Measurements from ENCODE around the gene MRPL48. TPM values are rescaled to one million over a fixed set of nuclear protein-coding genes. Genes with fewer than 3 reads are reported as not detected.
"Not testable (repeated sequence)": the region's sequence is repeated elsewhere in the genome, so short reads cannot be mapped to it uniquely, and the experiment has no call there.

MRPL48 gene
- total RNA-seq, 1 donor: 22.5 TPM

- no peak overlapping the region for H3K4me3 ChIP-seq (ENCODE audit: low read depth, low read length)
- TF ChIP-seq CTCF (IDR thresholded peaks at IDR 0.05; ENCODE audit: insufficient read depth, low read depth, low read length): no peak
- no peak for DNase-seq (ENCODE audit: low read depth)
Measured at GRCh38 chr11:73878771-73879170, 91.1 kb downstream of the MRPL48 start.

GRCh38 chr11:73880449-73880848, 92.8 kb downstream of the MRPL48 start:
- H3K4me3 ChIP-seq (ENCODE audit: low read depth, low read length); DNase-seq (ENCODE audit: low read depth): not testable (repeated sequence)

GRCh38 chr11:73883856-73884255, 96.2 kb downstream of the MRPL48 start:
- no peak overlapping the region for H3K4me3 ChIP-seq (ENCODE audit: low read depth, low read length)
- TF ChIP-seq CTCF (IDR thresholded peaks at IDR 0.05; ENCODE audit: insufficient read depth, low read depth, low read length): no peak
- DNase-seq (ENCODE audit: low read depth): no peak

GRCh38 chr11:73888244-73888643, 100.6 kb downstream of the MRPL48 start:
- TF ChIP-seq CTCF (IDR thresholded peaks at IDR 0.05; ENCODE audit: insufficient read depth, low read depth, low read length): no peak
- H3K4me3 ChIP-seq (ENCODE audit: low read depth, low read length): no peak overlapping the region
- DNase-seq (ENCODE audit: low read depth): no peak

GRCh38 chr11:73889019-73889418, 101.3 kb downstream of the MRPL48 start:
- TF ChIP-seq CTCF (IDR thresholded peaks at IDR 0.05; ENCODE audit: insufficient read depth, low read depth, low read length): no peak
- DNase-seq (ENCODE audit: low read depth): no peak
- H3K4me3 ChIP-seq (ENCODE audit: low read depth, low read length): no peak overlapping the region

- TF ChIP-seq CTCF (IDR thresholded peaks at IDR 0.05; ENCODE audit: insufficient read depth, low read depth, low read length): no peak
- no peak overlapping the region for H3K4me3 ChIP-seq (ENCODE audit: low read depth, low read length)
- no peak for DNase-seq (ENCODE audit: low read depth)
Measured at GRCh38 chr11:73889536-73889935, 101.9 kb downstream of the MRPL48 start.

GRCh38 chr11:73893041-73893440, 105.4 kb downstream of the MRPL48 start:
- DNase-seq (ENCODE audit: low read depth): no peak
- H3K4me3 ChIP-seq (ENCODE audit: low read depth, low read length): no peak overlapping the region
- no peak for TF ChIP-seq CTCF (IDR thresholded peaks at IDR 0.05; ENCODE audit: insufficient read depth, low read depth, low read length)
